Measurements from ENCODE around the gene LENEP. TPM values are rescaled to one million over a fixed set of nuclear protein-coding genes. Genes with fewer than 3 reads are reported as not detected.
"Not testable (repeated sequence)": the region's sequence is repeated elsewhere in the genome, so short reads cannot be mapped to it uniquely, and the experiment has no call there.

The LENEP gene
- total RNA-seq, 3 donors from 2014 or later = not detected

DNA sequence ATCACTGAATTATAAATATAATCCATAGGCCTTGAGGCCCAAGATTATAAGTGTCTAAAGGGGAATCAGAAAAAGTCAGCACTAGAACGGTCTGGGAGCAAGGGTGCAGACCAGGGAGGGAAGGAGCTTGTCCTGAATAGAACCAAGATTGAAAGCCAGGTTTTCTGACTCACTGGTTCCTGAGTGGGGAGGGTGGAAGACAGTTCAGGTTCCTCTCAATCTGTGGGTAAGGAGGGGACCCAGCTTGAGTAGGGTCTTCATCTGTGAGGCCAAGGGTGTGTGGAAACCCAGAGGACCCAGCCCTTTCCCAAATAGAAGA, 842 bp downstream of the LENEP start:
- peaks cover 0 to 6% of the 10 kb centered on the region in 2 donors for H3K4me1 ChIP-seq
- TF ChIP-seq, protein P1, sequence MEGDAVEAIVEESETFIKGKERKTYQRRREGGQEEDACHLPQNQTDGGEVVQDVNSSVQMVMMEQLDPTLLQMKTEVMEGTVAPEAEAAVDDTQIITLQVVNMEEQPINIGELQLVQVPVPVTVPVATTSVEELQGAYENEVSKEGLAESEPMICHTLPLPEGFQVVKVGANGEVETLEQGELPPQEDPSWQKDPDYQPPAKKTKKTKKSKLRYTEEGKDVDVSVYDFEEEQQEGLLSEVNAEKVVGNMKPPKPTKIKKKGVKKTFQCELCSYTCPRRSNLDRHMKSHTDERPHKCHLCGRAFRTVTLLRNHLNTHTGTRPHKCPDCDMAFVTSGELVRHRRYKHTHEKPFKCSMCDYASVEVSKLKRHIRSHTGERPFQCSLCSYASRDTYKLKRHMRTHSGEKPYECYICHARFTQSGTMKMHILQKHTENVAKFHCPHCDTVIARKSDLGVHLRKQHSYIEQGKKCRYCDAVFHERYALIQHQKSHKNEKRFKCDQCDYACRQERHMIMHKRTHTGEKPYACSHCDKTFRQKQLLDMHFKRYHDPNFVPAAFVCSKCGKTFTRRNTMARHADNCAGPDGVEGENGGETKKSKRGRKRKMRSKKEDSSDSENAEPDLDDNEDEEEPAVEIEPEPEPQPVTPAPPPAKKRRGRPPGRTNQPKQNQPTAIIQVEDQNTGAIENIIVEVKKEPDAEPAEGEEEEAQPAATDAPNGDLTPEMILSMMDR (IDR thresholded peaks at IDR 0.05) = no peak
- no peak for TF ChIP-seq POLR2A (IDR thresholded peaks at IDR 0.05)
- no peak for TF ChIP-seq POLR2AphosphoS5 (IDR thresholded peaks at IDR 0.05)
- H3K27me3 ChIP-seq = no peaks in the 10 kb centered on the region
- H3K27ac ChIP-seq = no peak overlapping the region
- H3K36me3 ChIP-seq = no peaks in the 10 kb centered on the region
- H3K9me3 ChIP-seq = no peaks in the 10 kb centered on the region
- intact Hi-C loops (cut with DNase I; ENCODE audit: low total_unique reads) = no loop called here
- no peak for DNase-seq (ENCODE audit: low spot score in 2 of 2)
- no peak overlapping the region for H3K4me3 ChIP-seq

DNA sequence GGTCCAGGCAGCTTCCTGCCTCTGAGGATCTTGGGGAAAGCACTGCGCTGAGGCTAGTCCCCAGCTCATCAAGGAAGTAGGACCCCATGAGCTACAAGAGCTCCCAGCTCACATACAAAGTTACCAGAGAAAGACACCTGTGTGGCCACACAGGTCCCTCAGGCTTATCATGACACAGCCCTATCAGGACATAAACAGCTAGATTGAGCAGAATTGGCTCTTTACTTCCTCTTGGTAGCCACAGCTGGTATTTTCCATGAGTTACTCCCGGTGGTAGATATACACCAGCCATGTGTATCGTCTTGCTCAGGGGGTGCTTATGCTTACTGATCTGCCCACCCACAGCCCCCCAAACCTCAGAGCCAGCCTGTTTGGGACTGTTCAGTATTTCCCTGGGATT, 1.2 kb downstream of the LENEP start:
- H3K27ac ChIP-seq = no peak overlapping the region
- H3K9me3 ChIP-seq = no peaks in the 10 kb centered on the region
- no peaks in the 10 kb centered on the region for H3K36me3 ChIP-seq
- no peak overlapping the region for H3K4me3 ChIP-seq
- TF ChIP-seq, protein P1 (IDR thresholded peaks at IDR 0.05) = no peak
- TF ChIP-seq POLR2AphosphoS5 (IDR thresholded peaks at IDR 0.05) (no peak), POLR2A (IDR thresholded peaks at IDR 0.05) (no peak)
- H3K27me3 ChIP-seq = no peaks in the 10 kb centered on the region
- H3K4me1 ChIP-seq = peaks cover 3 to 9% of the 10 kb centered on the region in 2 donors
- no peak for DNase-seq (ENCODE audit: low spot score in 2 of 2)
- intact Hi-C loops (cut with DNase I; ENCODE audit: low total_unique reads) = no loop called here

DNA sequence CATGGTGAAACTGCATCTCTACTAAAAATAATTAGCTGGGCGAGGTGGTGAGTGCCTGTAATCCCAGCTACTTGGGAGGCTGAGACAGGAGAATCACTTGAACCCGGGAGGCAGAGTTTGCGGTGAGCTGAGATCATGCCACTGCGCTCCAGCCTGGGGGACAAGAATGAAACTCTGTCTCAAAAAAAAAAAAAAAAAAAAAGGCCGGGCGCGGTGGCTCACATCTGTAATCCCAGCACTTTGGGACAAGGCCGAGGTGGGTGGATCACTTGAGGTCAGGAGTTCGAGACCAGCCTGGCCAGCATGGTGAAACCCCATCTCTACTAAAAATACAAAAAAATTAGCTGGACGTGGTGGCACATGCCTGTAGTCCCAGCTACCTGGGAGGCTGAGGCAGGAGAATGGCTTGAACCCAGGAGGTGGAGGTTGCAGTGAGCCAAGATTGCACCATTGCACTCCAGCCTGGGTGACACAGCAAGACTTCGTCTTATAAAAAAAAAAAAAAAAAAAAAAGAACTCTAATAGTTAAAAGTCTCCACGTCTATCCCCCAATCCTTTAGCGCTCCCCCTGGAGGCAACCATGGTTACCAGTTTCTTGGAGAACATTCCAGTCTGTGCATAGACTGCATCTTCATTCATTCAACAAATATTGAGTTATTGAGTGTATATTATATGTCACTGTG, 2.1 kb downstream of the LENEP start:
- H3K36me3 ChIP-seq; H3K9me3 ChIP-seq; H3K27me3 ChIP-seq; DNase-seq (ENCODE audit: low spot score in 2 of 2); H3K27ac ChIP-seq; H3K4me3 ChIP-seq; intact Hi-C loops (cut with DNase I; ENCODE audit: low total_unique reads): not testable (repeated sequence)
- peaks cover 9 to 10% of the 10 kb centered on the region in 2 donors for H3K4me1 ChIP-seq

DNA sequence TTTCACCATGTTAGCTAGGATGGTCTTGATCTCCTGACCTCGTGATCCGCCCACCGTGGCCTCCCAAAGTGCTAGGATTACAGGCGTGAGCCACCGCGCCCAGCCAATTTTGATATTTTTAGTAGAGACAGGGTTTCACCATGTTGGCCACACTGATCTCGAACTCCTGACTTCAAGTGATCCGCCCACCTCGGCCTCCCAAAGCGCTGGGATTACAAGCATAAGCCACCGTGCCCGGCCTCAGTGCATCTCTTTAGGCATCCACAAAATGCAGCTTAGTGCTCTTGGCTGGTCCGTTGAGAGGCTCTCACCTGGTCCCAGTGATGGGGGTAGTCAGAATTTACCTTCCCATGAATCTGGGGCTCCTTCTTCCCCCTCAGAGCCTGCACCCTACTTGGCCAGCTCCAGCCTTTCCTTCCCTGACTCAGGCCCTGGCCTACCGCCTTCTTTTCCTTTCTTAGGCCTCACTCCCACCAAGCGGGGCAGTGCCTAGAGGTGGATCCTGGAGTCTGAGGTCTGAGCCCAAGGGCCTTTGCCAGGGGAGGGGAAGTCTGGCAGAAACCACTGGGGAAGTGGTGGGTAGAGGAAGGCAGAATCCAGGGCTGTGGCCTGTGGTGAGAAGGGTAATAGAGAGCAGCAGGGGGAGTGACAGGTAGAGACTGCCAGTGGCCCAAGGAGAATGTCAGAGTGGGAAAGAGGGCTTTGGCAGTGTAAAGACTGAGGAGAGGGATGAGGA, 3.7 kb downstream of the LENEP start:
- H3K27me3 ChIP-seq = no peaks in the 10 kb centered on the region
- H3K27ac ChIP-seq = no peak overlapping the region
- H3K9me3 ChIP-seq = no peaks in the 10 kb centered on the region
- no peak for DNase-seq (ENCODE audit: low spot score in 2 of 2)
- peaks cover 9 to 10% of the 10 kb centered on the region in 2 donors for H3K4me1 ChIP-seq
- intact Hi-C loops (cut with DNase I; ENCODE audit: low total_unique reads) = no loop called here
- no peak overlapping the region for H3K4me3 ChIP-seq
- no peaks in the 10 kb centered on the region for H3K36me3 ChIP-seq
- TF ChIP-seq, protein P1 (IDR thresholded peaks at IDR 0.05) = no peak
- no peak for TF ChIP-seq POLR2A (IDR thresholded peaks at IDR 0.05)
- no peak for TF ChIP-seq POLR2AphosphoS5 (IDR thresholded peaks at IDR 0.05)

DNA sequence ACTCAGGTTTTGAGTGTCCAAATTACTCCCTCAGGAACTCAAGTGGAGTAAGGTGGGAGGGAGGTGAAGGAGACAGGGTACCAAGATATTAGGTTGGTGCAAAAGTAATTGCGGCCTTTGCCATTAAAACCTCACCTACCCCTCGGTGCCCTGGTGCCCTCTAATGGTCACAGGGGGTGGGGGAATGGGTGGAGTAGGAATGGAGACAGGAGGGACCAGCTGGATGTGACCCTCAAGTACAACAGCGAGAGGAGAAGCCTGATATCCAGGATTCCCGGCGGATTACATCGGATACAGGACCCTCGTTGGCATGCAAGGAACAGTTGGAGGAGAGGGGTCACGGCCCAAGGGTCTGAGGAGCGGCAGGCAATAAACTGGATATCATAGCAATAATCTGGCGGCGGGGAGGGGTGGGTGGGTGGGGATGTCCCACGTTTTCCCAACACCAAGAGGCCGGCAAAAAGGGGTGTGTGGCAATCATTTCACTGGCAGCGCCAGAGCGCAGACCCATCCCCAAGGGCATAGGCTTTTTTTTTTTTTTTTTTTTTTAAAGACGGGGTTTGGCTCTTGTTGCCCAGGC, 4.9 kb downstream of the LENEP start:
- Histone ChIP-seq H3K27me3 (no peaks in the 10 kb centered on the region), H3K27ac (no peak overlapping the region), H3K9me3 (no peaks in the 10 kb centered on the region), H3K4me3 (no peak overlapping the region), H3K36me3 (no peaks in the 10 kb centered on the region), H3K4me1 (peaks cover 9 to 10% of the 10 kb centered on the region in 2 donors)
- DNase-seq (ENCODE audit: low spot score in 2 of 2) = no peak
- TF ChIP-seq POLR2AphosphoS5 (IDR thresholded peaks at IDR 0.05) = no peak
- TF ChIP-seq, protein P1 (IDR thresholded peaks at IDR 0.05) = no peak
- TF ChIP-seq POLR2A (IDR thresholded peaks at IDR 0.05) = no peak
- intact Hi-C loops (cut with DNase I; ENCODE audit: low total_unique reads) = no loop called here
